GM12892 (cell line): ENCODE results near the gene MND1.
"Not testable (repeated sequence)": the region's sequence is repeated elsewhere in the genome, so short reads cannot be mapped to it uniquely, and the experiment has no call there.

Experiments
- POLR2A ChIP-seq: IDR thresholded peaks from 2 replicates; pipeline ENCODE4 v1.6.1; 2011; ENCODE audit warnings: low read depth, low read length, control low read depth
- POLR2AphosphoS5 ChIP-seq: IDR thresholded peaks from 2 replicates; pipeline ENCODE4 v1.6.1; 2011; ENCODE audit warnings: low read depth, low read length, control low read depth
- TAF1 ChIP-seq: IDR thresholded peaks from 2 replicates; pipeline ENCODE4 v1.6.1; 2011; ENCODE audit warnings: low read depth, mild to moderate bottlenecking, control low read depth, low read length, borderline replicate concordance

DNA sequence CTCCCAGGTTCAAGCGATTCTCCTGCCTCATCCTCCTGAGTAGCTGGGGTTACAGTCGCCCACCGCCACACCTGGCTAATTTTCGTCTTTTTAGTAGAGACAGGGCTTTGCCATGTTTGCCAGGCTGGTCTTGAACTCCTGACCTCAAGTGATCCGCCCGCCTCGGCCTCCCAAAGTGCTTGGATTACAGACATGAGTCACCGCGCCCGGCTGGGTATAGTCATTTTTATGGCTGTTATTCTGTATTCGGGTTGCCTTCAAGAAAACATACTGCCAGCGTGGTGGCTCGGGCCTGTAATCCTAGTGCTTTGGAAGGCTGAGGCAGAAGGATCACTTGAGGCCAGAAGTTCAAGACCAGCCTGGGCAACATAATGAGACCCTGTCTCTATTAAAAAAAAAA, 106.7 kb downstream of the MND1 start:
- not testable (repeated sequence) for TF ChIP-seq POLR2A, TAF1, POLR2AphosphoS5
